ENCODE results near the gene GIPC2.

Gene GIPC2

DNA sequence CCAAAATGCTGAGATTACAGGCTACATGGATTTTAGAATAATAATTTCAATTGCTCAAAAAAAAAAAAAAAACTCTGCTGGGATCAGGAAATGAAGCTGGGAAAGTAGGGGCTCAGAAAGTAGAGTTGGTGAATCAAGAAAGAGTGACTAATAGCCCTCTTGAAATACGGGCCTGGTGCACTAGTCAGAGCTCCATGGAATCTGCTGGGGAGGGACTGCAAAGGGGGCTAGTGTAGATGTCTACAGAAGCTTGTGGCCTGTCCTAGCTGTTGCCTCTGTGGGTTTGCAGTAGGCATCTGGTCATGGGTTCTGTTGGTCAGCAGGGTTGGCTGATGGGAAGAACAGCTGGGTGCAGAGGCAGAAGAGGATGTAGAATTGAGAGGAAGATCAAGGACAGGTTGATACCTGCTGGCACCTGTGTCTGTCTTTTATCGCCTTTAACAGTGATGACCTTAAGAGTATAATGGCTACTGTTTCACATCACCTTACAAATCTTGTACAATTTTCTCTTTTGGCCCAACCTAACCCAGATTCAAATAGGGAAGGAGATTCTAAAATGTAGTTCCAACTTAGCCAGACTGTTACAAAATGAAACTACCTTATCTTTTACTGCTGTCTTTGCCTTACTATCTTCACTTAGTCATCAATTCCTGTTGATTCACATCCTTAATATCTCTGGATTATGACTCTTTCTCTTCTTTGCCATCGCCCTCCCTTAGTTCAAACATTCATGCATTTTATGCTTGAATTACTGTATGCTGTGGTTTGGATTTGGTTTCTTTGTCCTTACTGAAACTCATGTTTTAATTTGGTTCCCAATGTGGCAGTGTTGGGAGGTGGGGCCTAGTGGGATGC, 126.2 kb downstream of the GIPC2 start:
- Histone ChIP-seq H3K4me3 (ENCODE audit: low read length in 2 of 2) (no peak overlapping the region), H3K27ac (ENCODE audit: low read length) (no peak overlapping the region), H3K4me1 (ENCODE audit: control insufficient read depth, insufficient read depth, low read length) (no peaks in the 10 kb centered on the region), H3K9ac (ENCODE audit: low read length in 2 of 2) (no peak overlapping the region), H3K27me3 (ENCODE audit: control insufficient read depth in 1 of 2, insufficient read depth in 2 of 2, low read length in 2 of 2) (no peaks in the 10 kb centered on the region), H3K9me3 (ENCODE audit: control insufficient read depth in 2 of 2, low read length in 2 of 2) (no peaks in the 10 kb centered on the region), H3K36me3 (ENCODE audit: control insufficient read depth in 2 of 2, insufficient read depth in 2 of 2, low read length in 2 of 2) (no peaks in the 10 kb centered on the region)

DNA sequence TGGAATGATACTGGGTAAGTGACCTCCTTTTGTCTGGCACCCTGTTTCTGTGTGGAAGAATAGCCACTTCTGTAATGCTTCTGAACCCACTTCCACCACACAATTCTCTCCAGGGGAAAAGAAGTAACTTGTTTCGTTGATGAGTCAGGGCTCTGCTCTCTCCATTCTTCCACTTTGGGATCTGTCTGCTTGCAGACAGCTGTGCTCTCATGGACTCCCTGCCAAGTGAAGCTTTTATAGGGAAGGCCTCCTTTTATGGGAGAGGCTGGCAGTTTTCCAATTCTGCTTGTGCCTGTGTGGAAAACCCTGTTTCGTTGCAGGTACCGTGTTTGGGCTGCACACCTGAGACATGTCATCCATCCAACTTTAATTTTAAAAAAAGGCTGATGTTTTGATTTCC, 130.7 kb downstream of the GIPC2 start:
- Histone ChIP-seq H3K27ac (ENCODE audit: low read length) (no peak overlapping the region), H3K27me3 (ENCODE audit: control insufficient read depth in 1 of 2, insufficient read depth in 2 of 2, low read length in 2 of 2) (no peaks in the 10 kb centered on the region), H3K4me1 (ENCODE audit: control insufficient read depth, insufficient read depth, low read length) (no peaks in the 10 kb centered on the region), H3K9me3 (ENCODE audit: control insufficient read depth in 2 of 2, low read length in 2 of 2) (no peaks in the 10 kb centered on the region), H3K36me3 (ENCODE audit: control insufficient read depth in 2 of 2, insufficient read depth in 2 of 2, low read length in 2 of 2) (no peaks in the 10 kb centered on the region), H3K4me3 (ENCODE audit: low read length in 2 of 2) (no peak overlapping the region), H3K9ac (ENCODE audit: low read length in 2 of 2) (no peak overlapping the region)

DNA sequence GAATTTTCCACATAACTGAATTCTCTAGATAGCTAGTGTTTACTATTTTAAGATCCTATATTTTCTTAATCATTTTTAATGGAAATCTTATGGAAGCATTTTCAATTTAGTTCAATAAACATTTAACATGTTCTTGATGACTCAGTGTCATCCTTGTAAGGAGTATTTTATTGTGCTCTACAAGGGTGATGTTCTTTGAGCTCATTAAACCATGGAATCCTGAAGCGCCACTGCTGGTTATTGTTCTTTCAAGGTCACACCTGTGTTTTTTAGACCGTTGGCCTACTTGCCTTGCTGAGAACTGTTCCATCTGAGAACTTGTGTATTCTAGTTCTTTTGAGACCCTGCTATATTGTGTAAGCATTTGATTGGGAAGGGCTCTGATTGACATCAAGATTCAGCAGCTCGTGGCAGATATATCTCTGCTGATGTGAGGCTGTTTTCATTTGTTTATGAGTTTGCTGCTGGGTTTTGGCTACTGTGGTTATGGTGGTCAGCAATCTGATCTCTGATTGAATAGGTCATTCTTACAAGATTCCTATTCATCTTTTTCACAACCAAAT, 132.0 kb downstream of the GIPC2 start:
- no peak overlapping the region for H3K9ac ChIP-seq (ENCODE audit: low read length in 2 of 2)
- no peaks in the 10 kb centered on the region for H3K36me3 ChIP-seq (ENCODE audit: control insufficient read depth in 2 of 2, insufficient read depth in 2 of 2, low read length in 2 of 2)
- no peaks in the 10 kb centered on the region for H3K4me1 ChIP-seq (ENCODE audit: control insufficient read depth, insufficient read depth, low read length)
- H3K9me3 ChIP-seq (ENCODE audit: control insufficient read depth in 2 of 2, low read length in 2 of 2), result no peaks in the 10 kb centered on the region
- no peaks in the 10 kb centered on the region for H3K27me3 ChIP-seq (ENCODE audit: control insufficient read depth in 1 of 2, insufficient read depth in 2 of 2, low read length in 2 of 2)
- no peak overlapping the region for H3K4me3 ChIP-seq (ENCODE audit: low read length in 2 of 2)
- no peak overlapping the region for H3K27ac ChIP-seq (ENCODE audit: low read length)

DNA sequence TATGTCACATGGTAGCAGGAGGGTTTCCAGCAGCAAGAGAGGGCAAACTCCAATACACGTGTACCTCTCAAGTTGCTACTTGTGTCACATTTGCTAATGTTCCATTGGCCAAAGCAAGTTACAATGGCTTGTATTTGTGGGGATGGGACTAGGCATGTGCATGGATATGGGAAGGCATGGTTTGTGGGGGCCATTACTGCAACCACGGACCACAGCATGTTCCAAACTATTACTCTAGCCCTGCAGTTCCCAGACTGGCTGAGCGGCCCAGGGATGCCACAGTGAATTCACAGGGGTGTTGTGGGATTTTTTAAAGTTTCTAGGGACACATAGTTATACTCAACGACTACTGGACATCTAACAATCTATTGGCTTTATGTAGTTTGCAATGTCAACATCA, 133.1 kb downstream of the GIPC2 start:
- no peak overlapping the region for H3K4me3 ChIP-seq (ENCODE audit: low read length in 2 of 2)
- H3K9me3 ChIP-seq (ENCODE audit: control insufficient read depth in 2 of 2, low read length in 2 of 2), result no peaks in the 10 kb centered on the region
- no peak overlapping the region for H3K9ac ChIP-seq (ENCODE audit: low read length in 2 of 2)
- H3K4me1 ChIP-seq (ENCODE audit: control insufficient read depth, insufficient read depth, low read length), result no peaks in the 10 kb centered on the region
- no peak overlapping the region for H3K27ac ChIP-seq (ENCODE audit: low read length)
- no peaks in the 10 kb centered on the region for H3K27me3 ChIP-seq (ENCODE audit: control insufficient read depth in 1 of 2, insufficient read depth in 2 of 2, low read length in 2 of 2)
- no peaks in the 10 kb centered on the region for H3K36me3 ChIP-seq (ENCODE audit: control insufficient read depth in 2 of 2, insufficient read depth in 2 of 2, low read length in 2 of 2)

DNA sequence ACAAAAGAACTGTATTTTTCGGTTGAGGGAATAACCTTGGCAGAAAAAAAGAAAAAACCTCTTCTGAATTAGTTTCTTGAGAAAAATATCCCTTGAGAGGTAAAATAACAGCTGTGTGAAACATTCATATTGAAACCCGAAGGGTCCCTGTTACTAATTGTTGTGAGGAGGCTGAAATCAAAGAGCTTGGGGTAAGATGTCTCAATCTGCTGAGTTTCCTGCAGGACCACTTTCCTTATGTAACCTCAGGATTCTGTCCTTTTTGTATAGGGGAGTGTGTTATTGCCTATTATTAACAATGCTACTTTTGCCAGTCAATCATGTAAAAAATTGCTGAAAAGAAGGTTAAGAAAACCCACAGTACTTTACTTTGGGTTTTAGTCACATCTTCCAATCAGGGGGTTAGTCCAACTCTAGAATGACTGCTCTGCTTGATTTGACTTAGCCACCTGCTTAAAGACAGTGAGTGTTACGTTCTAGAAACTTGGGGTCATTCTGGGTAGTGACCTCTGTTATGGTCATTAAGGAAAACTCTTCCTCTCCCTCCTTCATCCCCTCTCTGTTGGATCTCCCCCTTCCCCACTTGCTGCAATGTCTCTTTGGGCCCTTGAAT, 138.8 kb downstream of the GIPC2 start:
- Histone ChIP-seq H3K27me3 (ENCODE audit: control insufficient read depth in 1 of 2, insufficient read depth in 2 of 2, low read length in 2 of 2) (no peaks in the 10 kb centered on the region), H3K4me3 (ENCODE audit: low read length in 2 of 2) (no peak overlapping the region), H3K4me1 (ENCODE audit: control insufficient read depth, insufficient read depth, low read length) (no peaks in the 10 kb centered on the region), H3K27ac (ENCODE audit: low read length) (no peak overlapping the region), H3K36me3 (ENCODE audit: control insufficient read depth in 2 of 2, insufficient read depth in 2 of 2, low read length in 2 of 2) (no peaks in the 10 kb centered on the region), H3K9ac (ENCODE audit: low read length in 2 of 2) (no peak overlapping the region), H3K9me3 (ENCODE audit: control insufficient read depth in 2 of 2, low read length in 2 of 2) (no peaks in the 10 kb centered on the region)

Measured in stomach smooth muscle (tissue), 2 donors.